ENCODE results near the gene UFM1.
A peak's percentile ranks its signal among the peaks of the same experiment; 100 is the strongest.
"Not testable (repeated sequence)": the region's sequence is repeated elsewhere in the genome, so short reads cannot be mapped to it uniquely, and the experiment has no call there.

The UFM1 gene

DNA sequence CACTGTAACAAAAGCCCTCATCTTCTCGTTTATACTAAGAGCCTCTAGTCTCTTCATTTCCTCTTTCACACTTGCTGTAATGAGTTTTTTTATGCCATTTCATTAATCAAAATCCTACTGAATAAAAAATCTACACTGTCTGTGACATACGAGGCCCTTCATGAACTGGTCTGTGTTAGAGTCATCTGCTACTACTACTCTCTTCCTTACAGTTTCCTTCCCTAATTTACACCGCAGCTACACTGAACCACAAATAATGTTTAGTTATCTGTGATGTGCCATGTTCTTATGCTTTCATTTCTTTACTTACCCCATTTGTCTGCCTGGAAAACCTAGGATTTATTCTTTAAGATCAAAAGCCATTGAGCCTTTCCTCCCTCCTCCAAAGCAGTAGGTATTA is 16.0 kb downstream of the UFM1 start:
- DNase-seq (ENCODE audit: low read depth, low spot score): no peak

- no peak for DNase-seq (ENCODE audit: low read depth, low spot score)
Measured at GRCh38 chr13:38366954-38367645, 17.4 kb downstream of the UFM1 start.

DNA sequence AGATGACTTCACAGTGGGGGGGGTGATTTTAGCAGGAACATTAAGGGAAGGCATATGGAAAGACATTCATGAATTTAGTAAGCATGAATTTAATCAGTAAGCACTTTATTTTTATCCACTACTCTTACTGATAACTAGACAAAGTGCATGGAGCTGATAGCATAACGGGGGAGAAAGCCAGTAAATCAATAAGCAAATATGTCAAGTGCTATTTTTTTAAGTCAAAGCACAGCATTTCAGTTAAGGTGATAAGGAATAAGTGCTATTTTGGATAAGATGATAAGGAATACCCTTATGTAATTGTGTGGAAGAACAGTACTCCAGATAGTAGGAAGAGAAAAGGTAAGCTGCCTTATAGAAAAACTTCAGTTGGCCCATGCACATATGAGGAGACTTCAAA is 19.4 kb downstream of the UFM1 start:
- DNase-seq (ENCODE audit: low read depth, low spot score): no peak

DNA sequence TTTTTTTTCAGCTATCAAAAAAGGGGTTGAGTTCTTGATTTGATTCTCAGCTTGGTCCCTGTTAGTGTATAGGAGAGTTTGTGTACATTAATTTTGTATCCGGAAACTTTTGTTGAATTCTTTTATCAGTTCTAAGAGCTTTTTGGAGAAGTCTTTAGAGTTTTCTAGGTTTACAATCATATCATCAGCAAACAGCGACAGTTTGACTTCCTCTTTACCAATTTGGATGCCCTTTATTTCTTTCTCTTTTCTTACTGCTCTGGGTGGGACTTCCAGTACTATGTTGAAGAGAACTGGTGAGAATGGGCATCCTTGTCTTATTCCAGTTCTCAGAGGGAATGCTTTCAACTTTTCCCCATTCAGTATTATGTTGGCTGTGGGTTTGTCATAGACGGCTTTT is 20.4 kb downstream of the UFM1 start:
- not testable (repeated sequence) for DNase-seq (ENCODE audit: low read depth, low spot score)

GRCh38 chr13:38372820-38373383 is 23.3 kb downstream of the UFM1 start:
- no peak for DNase-seq (ENCODE audit: low read depth, low spot score)

DNA sequence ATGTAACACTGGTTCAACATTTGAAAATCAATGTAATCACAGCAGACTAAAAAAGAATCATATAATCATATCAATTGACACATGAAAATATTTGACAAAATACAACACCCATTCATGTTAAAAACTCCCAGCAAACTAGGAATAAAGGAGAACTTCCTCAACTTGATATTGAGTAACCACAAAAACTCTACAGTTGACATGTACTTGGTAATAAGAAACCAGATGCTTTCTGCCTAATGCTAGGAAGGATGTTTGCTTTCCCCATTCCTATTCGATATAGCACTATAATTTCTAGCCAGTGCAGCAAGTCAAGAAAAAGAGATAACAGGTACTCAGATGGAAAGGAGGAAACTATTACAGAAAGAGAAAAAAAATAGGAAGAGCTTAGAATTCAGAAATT is 26.9 kb downstream of the UFM1 start:
- DNase-seq (ENCODE audit: low read depth, low spot score): no peak

DNA sequence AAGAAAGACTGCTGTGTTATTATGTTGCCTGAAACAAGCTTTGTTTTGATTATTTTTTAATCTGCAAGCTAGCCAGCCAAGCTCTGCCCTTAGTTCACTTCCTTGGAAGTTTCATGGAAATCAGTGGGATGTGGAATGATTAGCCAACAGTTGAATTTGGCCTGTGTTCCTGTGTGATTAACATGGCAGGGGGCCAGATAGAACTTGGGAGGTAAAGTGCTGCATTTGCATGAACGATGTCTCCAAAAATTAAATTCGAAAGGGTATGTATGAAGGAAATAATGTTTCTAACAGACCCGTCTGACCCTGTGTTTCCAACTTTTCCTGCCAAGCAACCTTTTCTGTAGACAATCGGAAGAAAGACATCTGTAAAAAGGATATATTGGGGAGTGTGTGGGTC is 32.2 kb downstream of the UFM1 start:
- no peak for DNase-seq (ENCODE audit: low read depth, low spot score)

- DNase-seq (ENCODE audit: low read depth, low spot score): no peak
Measured at GRCh38 chr13:38382946-38383345, 33.3 kb downstream of the UFM1 start.

- DNase-seq (ENCODE audit: low read depth, low spot score): no peak
Measured at GRCh38 chr13:38384171-38384570, 34.5 kb downstream of the UFM1 start.

DNA sequence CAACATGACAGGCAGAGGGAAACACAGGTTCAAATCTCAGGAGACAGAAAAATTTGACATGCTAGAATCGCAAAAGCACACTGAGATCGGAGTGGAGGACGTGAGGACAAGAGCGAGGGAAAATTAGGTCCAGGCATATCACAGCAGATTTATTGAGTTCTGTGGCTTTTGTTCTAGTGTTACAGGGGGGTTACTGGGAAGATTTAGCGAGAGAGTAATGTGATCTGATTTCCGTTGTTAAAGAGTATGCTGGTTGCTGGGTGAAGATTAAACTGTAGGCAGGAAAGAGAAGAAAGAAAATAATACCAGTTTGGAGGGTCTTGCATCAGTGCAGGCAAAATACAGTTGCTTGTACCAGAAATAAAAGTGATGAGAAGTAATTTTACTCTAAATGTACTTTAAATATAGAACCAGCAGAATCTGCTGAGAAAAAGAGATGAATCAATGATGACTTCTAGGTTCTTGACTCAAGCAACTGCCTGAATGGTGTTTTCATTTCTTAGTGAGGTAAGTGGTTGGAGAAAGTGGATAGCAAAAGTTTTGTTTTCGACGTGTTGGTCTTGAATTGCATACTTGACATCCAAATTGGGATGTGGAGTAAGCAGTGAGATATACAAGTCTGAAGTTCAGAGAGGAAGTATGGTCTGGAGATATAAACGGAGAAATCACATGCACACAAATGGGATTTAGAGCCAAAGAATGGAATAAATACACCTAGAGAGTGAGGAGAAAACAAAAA is 35.7 kb downstream of the UFM1 start:
- no peak for DNase-seq (ENCODE audit: low read depth, low spot score)

DNA sequence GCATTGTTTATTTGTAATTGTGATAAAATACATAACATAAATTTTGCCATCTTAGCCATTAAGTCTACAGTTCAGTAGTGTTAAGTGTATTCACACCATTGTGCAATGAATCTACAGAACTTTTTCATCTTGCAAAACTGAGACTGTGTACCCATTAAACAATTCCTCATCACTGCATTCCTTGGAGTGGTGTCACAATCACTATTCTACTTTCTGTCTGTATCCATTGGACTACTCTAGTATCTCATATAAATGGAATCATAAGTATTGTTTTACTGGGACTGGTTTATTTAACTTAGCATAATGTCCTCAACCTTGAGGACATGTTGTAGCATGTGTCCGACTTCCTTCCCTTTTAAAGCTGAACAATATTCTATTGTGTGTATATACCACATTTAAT is 36.8 kb downstream of the UFM1 start:
- no peak for DNase-seq (ENCODE audit: low read depth, low spot score)

GRCh38 chr13:38391341-38391740 is 41.7 kb downstream of the UFM1 start:
- no peak for DNase-seq (ENCODE audit: low read depth, low spot score)

GRCh38 chr13:38394777-38395496 is 45.3 kb downstream of the UFM1 start:
- peak; percentile 10 for DNase-seq (ENCODE audit: low read depth, low spot score)

DNA sequence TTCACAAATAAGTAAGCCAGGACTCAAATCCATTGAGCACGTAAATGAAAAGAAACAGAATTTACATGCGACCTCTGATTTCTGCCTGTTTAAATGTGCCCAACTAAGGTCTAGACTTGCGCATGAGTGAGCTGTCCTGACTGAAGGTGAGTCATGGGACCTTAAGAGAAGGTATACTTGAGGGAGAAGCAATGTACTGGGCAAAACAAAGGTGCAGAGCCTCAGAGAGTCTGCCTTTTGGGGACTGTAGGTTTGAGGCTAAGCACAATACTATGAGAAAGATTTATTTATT is 45.8 kb downstream of the UFM1 start:
- DNase-seq (ENCODE audit: low read depth, low spot score): no peak

DNA sequence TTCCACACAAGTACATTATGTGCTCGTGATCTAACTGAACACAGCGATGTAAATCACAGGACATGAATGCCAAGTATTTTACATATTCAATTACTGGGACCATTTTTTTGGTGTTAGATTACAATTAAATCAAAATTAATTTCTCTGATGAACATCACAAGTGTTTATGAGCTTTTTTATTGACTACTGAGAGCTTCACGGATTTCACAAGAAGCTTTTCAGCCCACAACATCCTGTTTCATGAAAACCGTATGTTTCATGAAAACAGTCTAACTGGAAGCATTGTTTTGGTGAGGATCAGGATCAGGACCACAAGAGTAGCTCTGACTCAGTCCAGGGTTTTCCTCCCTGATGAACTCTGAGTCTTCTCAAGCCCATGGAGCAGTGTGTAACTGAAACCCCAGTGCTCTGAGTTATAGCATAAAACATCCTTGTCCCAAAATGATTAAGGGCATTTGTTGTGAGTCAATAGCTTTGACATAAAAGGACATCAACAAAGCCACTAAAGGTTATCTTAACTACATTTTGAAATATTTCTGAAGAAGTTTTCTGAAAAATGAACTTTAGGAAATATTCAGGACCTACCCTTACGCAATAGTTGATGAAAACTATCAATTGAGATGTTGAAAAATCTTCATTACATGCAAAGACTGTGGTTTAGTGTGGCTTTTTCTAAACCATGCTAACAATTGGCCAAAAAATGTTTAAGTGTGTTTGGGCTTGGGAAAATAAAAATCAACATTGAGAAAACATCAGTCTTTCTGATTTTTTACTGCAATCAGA is 49.3 kb downstream of the UFM1 start:
- DNase-seq (ENCODE audit: low read depth, low spot score): no peak

GRCh38 chr13:38399535-38399934 is 49.9 kb downstream of the UFM1 start:
- no peak for DNase-seq (ENCODE audit: low read depth, low spot score)

GRCh38 chr13:38401276-38401675 is 51.6 kb downstream of the UFM1 start:
- DNase-seq (ENCODE audit: low read depth, low spot score): no peak

DNA sequence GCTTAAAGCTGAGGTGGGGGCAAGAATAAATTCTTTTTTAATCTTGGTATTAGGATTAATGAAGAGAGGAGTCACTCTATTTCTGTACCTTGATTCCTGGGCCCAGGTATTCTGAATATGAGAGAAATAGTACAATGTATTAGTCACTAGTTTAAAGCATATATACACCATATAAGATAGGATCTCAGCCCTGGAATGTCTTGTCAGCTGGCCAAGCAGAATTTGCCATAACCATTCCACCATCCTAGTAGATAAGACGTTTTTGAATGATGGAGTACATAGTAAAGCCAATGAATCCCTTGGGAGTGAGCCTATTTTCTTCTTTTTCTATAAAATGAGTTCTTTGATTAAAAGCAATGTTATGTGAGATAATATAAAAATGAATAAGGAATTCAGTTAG is 55.6 kb downstream of the UFM1 start:
- no peak for DNase-seq (ENCODE audit: low read depth, low spot score)

DNA sequence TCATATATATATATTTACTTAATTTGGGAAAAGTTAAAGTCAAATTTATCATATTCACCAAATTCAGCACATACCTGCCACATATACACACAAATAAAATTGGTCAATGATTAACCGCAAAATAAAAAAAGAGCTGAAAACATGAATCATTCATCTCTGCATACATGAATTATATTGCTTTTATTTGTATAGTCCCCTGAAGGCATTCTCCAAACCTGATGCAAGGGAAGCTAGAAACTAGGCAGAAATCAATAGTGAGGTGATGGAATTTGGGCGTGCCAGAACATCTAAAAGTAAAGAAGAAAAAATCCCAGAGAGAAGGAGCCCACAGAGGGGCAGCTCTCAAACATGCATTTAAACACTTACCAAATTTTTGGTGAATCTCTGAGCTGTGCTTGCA is 60.1 kb downstream of the UFM1 start:
- DNase-seq (ENCODE audit: low read depth, low spot score): no peak

DNA sequence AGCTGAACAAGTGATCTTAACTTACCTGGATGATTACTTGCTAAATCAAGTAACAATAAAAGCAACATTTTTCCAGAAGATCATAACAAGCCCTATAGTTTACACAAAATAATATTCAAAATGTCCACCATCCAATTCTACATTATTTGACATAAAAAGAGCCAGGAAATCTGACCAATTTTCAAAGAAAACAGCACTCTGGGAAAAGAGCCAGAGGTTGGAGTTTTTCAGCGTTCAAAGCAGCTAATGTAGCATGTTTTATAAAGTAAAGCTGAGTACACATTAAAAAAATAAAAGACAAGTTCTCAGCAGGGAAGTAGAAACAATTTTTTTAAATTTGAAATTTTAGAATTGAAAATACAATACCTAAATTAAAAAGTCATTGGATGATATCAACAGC is 62.6 kb downstream of the UFM1 start:
- no peak for DNase-seq (ENCODE audit: low read depth, low spot score)
